Transverse colon (tissue), 4 donors: ENCODE measurements around the gene F2RL1.

Experiments
- POLR2A ChIP-seq: fragments of 450-650 bp; IDR thresholded peaks from one replicate; pipeline ENCODE4 v1.6.1; 2016; ENCODE audit warnings: antibody characterized with exemption, mild to moderate bottlenecking, moderate library complexity
- POLR2AphosphoS5 ChIP-seq, 3 donors: sonication (generic); formaldehyde crosslinking; IDR thresholded peaks; one replicate each; pipeline ENCODE4 v1.6.1; 2016; ENCODE audit warnings: antibody characterized with exemption in 3 of 3
- TF ChIP-seq, protein P1 (sequence below), 5 experiments: fragments of 200-600 bp in 3 of 5; fragments of 450-650 bp in 2 of 5; sonication (generic) in 3 of 5; IDR thresholded peaks; 1 replicate in 2 of 5; 2 replicates in 3 of 5; pipeline ENCODE4 v1.5.1; 2016 to 2017; ENCODE audit warnings: antibody characterized with exemption in 5 of 5, inconsistent platforms in 3 of 5, mild to moderate bottlenecking in 2 of 5, moderate library complexity in 1 of 5

DNA sequence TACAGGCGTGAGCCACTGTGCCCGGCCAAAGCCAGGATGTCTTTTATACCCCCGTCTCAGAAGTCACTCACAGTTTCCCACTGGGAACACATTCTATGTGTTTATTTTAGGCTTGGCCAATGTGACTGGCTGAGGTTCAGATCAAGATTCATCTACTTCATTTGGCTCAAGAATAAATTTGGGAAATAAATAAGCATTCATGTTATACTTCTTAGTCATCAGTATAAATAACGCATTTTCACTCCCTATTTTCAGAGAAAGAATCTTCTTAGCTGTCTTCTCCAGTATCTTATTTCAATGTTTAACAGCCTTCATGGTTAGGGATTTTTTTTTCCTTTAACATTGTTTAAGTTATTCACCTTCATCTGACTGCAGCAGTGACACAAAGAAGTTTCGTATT, 42.8 kb downstream of the F2RL1 start:
- TF ChIP-seq, protein P1, sequence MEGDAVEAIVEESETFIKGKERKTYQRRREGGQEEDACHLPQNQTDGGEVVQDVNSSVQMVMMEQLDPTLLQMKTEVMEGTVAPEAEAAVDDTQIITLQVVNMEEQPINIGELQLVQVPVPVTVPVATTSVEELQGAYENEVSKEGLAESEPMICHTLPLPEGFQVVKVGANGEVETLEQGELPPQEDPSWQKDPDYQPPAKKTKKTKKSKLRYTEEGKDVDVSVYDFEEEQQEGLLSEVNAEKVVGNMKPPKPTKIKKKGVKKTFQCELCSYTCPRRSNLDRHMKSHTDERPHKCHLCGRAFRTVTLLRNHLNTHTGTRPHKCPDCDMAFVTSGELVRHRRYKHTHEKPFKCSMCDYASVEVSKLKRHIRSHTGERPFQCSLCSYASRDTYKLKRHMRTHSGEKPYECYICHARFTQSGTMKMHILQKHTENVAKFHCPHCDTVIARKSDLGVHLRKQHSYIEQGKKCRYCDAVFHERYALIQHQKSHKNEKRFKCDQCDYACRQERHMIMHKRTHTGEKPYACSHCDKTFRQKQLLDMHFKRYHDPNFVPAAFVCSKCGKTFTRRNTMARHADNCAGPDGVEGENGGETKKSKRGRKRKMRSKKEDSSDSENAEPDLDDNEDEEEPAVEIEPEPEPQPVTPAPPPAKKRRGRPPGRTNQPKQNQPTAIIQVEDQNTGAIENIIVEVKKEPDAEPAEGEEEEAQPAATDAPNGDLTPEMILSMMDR (IDR thresholded peaks at IDR 0.05): no peak
- TF ChIP-seq POLR2A: no peak
- no peak for TF ChIP-seq POLR2AphosphoS5 (IDR thresholded peaks at IDR 0.05)
